Right lung (tissue), 10 donors: Measurements from ENCODE around the gene OR2A5. TPM values are rescaled to one million over a fixed set of nuclear protein-coding genes. Genes with fewer than 3 reads are reported as not detected.
A peak's percentile ranks its signal among the peaks of the same experiment; 100 is the strongest.
"Not testable (repeated sequence)": the region's sequence is repeated elsewhere in the genome, so short reads cannot be mapped to it uniquely, and the experiment has no call there.

ENCODE experiments used
- DNase-seq, 2 donors: peaks; one replicate each; pipeline ENCODE4 v3.0.0-alpha.2; 2013
- long read RNA-seq, 8 donors: transcript quantifications; one replicate each; lab custom pipeline, GENCODE V29; 2026
- polyA plus RNA-seq, 5 donors: library from polyadenylated mRNA; unstranded; fragments of 120-200 nt; gene quantifications; one replicate each; pipeline versions ENCODE4 v1.2.1 to v1.2.3, GENCODE V29; 2013; ENCODE audit warnings: inconsistent platforms in 1 of 5, low replicate concordance in 1 of 5; ENCODE audit not compliant: insufficient read length in 5 of 5, insufficient read depth in 1 of 5

Gene OR2A5, protein sequence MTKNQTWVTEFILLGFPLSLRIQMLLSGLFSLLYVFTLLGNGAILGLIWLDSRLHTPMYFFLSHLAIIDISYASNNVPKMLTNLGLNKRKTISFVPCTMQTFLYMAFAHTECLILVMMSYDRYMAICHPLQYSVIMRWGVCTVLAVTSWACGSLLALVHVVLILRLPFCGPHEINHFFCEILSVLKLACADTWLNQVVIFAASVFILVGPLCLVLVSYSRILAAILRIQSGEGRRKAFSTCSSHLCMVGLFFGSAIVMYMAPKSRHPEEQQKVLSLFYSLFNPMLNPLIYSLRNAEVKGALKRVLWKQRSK
- under 1 TPM; 0.05 to 0.26 (median 0.15) TPM for polyA plus RNA-seq
- long read RNA-seq, donor 1: 0 reads
- long read RNA-seq, donor 2: 0 reads
- long read RNA-seq, donor 3: 0 reads
- long read RNA-seq, donor 4: 0 reads
- long read RNA-seq, donor 5: 0 reads
- long read RNA-seq, donor 6: 0 reads
- long read RNA-seq, donor 7: 0 reads
- long read RNA-seq, donor 8: 0 reads

GRCh38 chr7:144048648-144049047 is at the start of gene OR2A5:
TSS of gene OR2A5 (plus strand) at chr7:144048948. CDS start at chr7:144050402, 1,454 bp downstream.
- DNase-seq: no peak

DNA sequence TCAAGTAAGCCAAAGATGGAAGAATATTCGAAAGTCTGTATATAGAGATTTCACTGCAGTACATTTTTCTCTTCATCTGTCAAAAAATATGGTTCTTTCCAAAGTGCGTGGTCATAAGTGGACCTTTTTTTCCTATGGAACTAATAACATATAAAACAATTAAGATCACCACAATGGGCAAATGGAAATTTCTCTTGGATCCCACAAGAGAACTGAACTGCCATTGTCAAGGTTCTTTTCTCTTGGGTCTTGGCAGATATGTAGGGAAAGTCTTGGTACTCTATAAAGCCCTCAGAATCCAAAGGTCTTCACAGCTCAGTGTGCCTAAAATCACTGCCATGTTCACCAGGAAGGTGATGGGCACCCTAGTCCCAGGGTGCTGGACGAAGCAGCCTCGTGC is 48.7 kb upstream of the OR2A5 start, which contains the start of gene OR6B1:
TSS of gene OR6B1 (plus strand) at position 301 of the 400 bp plus-strand sequence. CDS start 3,677 bp downstream, outside the sequence.
- DNase-seq: no peak

DNA sequence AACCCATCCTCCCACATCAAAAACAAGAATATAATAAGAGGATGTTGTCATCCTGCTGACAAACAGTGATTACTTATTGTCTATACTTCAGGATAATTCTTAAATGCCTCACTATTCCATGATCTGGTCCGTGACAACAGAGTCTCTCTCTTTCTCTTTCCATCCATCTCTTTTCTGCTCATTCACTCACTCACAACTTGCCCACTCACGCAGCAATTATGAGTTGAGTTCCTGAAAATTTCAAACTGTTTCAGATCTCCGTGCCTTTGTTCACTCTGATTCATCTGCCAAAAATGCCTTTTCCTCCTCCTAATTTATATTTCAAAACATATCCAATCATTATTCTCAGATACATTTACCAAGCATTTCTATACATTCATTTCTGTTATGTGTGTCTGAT is 47.2 kb upstream of the OR2A5 start:
- no peak for DNase-seq

DNA sequence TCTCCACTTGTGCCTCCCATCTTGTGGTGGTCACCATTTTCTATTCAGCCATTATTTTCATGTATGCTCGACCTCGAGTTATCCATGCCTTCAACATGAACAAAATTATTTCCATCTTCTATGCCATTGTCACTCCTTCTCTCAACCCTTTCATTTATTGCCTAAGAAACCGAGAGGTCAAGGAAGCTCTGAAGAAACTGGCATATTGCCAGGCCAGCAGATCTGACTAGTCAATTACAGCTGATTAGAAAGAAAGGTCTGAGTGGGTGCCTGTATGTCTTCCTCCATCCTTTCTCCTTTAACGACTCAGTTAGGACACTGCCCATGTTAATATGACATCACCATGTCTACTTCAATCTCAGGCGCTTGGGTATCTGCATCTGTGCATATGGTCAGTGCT is 44.0 kb upstream of the OR2A5 start:
- no peak for DNase-seq

GRCh38 chr7:144006029-144006691 is 42.6 kb upstream of the OR2A5 start:
- no peak for DNase-seq

- DNase-seq: no peak
Measured at GRCh38 chr7:144006692-144007042, 42.1 kb upstream of the OR2A5 start.

DNA sequence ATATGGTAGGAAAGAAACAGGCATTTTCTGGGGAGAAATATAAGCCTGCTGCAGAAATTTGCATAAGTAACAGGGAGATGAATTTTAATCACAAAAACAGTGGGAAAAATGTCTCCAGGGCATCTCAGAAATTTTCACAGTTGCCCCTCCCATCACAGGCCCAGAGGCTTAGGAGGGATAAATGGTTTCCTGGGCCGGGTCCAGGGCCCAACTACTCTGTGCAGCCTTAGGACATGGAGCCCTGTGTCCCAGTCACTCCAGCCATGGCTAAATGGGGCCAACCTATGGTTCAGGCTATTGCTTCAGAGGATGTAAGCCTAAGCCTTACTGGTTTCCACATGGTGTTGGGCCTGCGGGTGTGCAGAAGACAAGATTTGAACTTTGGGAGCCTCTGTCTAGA is 39.4 kb upstream of the OR2A5 start:
- DNase-seq: no peak

GRCh38 chr7:144010061-144010460 is 38.7 kb upstream of the OR2A5 start:
- DNase-seq: not testable (repeated sequence)

GRCh38 chr7:144010821-144011220 is 37.9 kb upstream of the OR2A5 start:
- not testable (repeated sequence) for DNase-seq

DNA sequence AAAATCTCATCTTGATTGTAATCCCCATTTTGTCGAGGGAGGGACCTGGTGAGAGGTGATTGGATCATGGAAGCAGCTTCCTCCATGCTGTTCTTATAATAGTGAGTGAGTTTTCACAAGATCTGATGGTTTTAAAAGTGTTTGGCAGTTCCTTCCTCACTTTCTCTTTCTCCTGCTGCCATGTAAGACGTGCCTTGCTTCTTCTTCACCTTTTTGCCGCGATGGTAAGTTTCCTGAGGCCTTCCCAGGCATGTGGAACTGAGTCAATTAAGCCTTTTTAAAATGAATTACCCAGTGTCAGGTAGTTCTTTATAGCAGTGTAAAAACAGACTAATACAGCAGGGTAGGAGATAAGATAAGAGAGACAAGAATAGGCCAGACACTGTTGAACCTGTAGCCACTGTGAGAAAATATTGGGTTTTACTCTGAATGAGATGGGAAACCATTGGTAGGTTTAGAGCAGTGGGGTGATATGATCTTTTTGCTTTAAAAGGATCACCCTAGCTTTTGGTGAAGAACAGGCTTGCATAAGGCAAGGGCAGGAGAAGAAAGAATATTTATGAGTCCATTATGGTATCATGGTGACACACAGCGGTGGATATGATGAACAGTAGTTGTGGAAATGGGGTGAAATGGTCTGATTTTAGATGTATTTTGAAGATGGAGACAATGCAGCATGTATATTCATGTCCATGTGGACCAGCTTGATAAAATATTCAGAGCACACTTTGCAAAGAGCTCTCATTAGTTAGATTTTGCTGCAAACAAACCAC is 37.1 kb upstream of the OR2A5 start:
- DNase-seq: no peak

DNA sequence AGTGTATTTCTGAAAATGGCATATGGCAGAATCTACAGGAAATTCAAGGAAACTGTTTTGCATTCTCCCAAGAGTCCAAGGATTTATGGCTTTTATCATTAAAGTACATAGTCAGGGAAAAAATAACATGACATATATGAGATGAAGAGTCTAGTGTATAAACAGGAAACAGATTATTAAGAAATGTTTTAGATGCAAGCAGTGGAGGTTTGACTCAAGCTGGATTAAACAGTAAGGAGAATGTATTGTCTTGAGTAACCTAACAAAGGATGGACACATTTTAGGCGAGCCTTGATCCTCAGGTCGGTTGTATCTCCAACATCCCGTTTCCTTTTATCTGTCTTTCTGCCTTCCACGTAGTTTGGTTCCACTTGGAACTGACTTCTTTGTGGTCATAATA is 30.7 kb upstream of the OR2A5 start:
- no peak for DNase-seq

DNA sequence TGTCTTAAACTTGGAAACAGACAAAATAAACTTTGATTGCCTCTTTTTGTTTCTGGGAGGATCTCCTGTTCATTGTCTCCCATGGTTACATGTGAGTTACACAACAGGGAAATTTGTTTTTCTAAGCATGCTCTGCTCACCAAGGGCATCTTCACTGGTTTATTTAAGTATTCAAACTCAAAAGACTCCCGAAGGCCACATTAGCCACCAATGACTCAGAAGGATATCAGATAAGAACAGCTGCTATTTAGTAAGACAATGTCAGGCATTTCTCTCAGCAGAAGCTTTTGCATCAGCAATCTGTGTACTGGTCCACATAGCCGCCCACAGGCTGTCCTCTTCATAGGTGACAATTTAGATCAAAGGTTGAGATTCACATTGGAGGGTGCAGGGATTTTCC is 29.3 kb upstream of the OR2A5 start:
- no peak for DNase-seq

GRCh38 chr7:144020340-144020739 is 28.4 kb upstream of the OR2A5 start:
- no peak for DNase-seq

GRCh38 chr7:144022169-144022568 is 26.6 kb upstream of the OR2A5 start:
- no peak for DNase-seq

- no peak for DNase-seq
Measured at GRCh38 chr7:144023171-144023827, 25.4 kb upstream of the OR2A5 start.

- DNase-seq: no peak
Measured at GRCh38 chr7:144024213-144024612, 24.5 kb upstream of the OR2A5 start.

DNA sequence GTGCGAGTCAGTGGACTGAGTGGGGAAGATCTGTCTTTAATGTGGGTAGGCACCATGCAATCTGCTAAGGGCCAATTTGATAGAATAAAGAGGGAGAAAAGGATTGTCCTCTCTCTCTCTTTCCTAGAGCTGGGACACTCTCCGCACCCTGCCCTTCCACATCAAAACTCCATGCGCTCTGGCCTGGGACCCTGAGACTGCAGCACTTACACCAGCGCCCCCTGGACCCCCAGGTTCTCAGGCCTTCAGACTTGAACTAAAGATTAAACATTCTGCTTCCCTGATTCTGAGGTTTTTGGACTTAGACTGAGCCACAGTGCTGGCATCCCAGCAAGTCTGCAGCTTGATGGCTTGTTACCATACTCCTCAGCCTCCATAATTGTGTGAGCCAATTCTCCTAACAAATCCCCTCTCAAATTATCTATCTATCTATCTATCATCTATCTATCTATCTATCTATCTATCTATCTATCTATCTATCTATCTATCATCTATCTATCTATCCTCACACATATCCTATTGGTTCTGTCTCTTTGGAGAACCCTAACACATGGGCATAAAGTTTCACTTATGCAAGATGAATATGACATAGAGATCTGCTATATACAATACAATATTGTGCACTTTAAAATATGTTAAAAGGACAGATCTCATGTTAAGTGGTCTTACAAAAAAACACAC is 22.4 kb upstream of the OR2A5 start:
- DNase-seq: no peak

GRCh38 chr7:144027070-144027469 is 21.7 kb upstream of the OR2A5 start:
- DNase-seq: peak in 1 of 2 donors; percentile 21

DNA sequence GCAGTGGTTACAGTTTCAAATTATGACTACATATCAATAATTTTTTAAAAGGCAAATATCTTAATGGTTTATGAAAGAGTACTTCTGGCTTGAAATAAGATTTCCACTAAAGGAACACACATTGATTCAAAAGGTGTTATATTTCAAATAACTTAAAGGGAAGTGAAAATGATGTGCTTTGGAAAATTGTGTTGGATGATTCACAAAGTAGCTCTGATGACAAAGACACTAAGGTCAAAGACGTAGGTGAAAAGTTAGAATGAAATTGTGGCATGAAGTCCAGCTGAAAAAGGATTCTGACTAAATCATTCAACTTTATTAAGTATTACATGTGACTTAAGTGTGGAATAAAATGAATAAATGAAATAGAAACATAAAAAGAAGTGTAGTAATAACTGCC is 20.8 kb upstream of the OR2A5 start:
- DNase-seq: no peak

- no peak for DNase-seq
Measured at GRCh38 chr7:144028547-144028946, 20.2 kb upstream of the OR2A5 start.

DNA sequence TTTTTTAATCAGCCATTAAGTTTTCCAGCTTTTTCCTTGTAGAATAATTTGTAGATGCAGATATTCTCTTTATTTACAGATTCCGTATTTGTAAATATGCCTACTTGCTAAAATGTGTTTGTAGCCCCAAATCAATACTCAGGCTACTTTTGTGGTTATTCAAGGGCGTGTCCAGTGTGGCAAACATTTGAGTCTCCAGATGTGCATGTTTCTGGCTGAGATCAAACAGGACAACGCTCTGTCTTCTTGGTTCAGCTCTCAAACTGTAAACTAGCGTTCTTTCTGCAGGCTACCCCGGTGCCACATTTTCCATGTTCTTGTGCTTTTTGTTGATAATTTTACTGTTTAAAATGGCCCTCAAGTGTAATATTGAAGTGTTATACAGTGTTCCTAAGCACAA is 16.2 kb upstream of the OR2A5 start:
- DNase-seq: no peak
